ENCODE results near the gene GABBR1. TPM values are rescaled to one million over a fixed set of nuclear protein-coding genes. Genes with fewer than 3 reads are reported as not detected.
A peak's percentile ranks its signal among the peaks of the same experiment; 100 is the strongest.
"Not testable (repeated sequence)": the region's sequence is repeated elsewhere in the genome, so short reads cannot be mapped to it uniquely, and the experiment has no call there.

GABBR1 gene
- total and polyA plus RNA-seq, 12 donors = 10.2 to 41.3 (median 18.2) TPM

DNA sequence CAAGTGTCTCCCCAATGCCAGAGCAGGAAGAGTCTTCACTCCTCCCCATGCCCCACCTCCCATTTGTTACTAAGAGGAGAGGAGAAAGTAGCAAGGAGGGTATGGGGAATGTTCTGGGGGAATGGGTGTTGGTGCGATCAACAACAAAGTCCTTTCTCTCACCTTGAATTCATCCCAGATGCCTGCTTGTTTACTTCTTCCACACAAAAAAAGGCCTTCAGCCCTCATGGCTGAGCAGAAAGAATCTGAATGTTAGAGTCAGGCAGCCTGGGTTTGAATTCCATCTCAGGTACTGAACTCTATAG is 33.8 kb upstream of the GABBR1 start:
- H3K27me3 ChIP-seq = peaks cover 0 to 56% (median 20%) of the 10 kb centered on the region in 7 donors
- no peaks in the 10 kb centered on the region for H3K9me3 ChIP-seq
- WGBS, 2 donors = 85 to 90% methylated on average over 1 of the region's 1 CpG
- TF ChIP-seq, protein P1, sequence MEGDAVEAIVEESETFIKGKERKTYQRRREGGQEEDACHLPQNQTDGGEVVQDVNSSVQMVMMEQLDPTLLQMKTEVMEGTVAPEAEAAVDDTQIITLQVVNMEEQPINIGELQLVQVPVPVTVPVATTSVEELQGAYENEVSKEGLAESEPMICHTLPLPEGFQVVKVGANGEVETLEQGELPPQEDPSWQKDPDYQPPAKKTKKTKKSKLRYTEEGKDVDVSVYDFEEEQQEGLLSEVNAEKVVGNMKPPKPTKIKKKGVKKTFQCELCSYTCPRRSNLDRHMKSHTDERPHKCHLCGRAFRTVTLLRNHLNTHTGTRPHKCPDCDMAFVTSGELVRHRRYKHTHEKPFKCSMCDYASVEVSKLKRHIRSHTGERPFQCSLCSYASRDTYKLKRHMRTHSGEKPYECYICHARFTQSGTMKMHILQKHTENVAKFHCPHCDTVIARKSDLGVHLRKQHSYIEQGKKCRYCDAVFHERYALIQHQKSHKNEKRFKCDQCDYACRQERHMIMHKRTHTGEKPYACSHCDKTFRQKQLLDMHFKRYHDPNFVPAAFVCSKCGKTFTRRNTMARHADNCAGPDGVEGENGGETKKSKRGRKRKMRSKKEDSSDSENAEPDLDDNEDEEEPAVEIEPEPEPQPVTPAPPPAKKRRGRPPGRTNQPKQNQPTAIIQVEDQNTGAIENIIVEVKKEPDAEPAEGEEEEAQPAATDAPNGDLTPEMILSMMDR (IDR thresholded peaks at IDR 0.05) = no peak
- peaks cover 0 to 9% (median 0%) of the 10 kb centered on the region in 9 donors for H3K4me1 ChIP-seq
- H3K36me3 ChIP-seq = no peaks in the 10 kb centered on the region
- DNase-seq (no peak), ATAC-seq (no peak)
- H3K4me3 ChIP-seq = no peak overlapping the region
- H3K27ac ChIP-seq = no peak overlapping the region
- intact Hi-C loops (cut with DNase I) = no loop called here

DNA sequence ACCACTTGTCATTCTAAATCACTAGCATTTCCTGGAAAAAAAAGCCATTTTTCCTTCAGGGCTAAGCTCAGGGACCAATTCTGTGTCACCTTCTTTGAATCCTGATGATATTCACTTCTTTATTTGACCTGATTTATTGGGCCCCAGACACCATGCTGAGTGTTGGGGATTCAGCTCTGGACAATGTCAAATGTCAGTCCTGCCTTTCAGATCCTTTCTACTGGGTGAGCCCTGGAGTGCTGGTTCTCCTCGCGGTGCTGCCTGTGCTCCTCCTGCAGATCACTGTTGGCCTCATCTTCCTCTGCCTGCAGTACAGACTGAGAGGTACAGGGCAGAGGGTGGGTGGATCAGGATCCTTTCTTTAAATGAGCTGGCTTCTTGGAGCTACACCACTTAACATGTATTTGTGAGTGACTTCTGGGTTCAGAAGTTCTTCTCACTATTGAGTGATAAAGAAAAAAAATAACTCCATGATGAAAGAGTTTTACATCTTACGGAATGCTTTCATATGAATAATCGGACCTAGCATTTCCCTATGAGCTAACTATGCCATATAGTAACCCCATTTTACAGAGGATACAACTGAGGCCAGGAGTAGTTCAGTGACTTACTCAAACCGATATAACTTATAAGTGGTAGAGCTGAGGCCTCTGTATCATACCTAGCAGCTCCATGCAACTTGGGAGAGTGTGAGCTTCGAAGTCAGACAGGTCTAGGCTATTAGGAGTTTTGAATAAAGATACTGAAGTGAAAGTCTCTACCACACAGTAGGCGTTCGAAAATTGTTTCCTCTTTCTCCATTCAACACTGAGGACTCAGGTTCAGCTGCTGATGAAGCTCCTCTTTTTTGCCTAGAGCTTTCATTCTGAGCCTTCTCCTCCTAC is 33.2 kb upstream of the GABBR1 start:
- peak overlapping the region in 1 of 10 donors; percentile 3 for H3K27ac ChIP-seq
- peak in 7 of 8 donors; percentile 55 to 83 (median 73) for ATAC-seq
- H3K4me1 ChIP-seq = peaks cover 0 to 9% (median 0%) of the 10 kb centered on the region in 9 donors

GRCh38 chr6:29663300-29664042 is 30.5 kb upstream of the GABBR1 start:
- WGBS, 2 donors = 73 to 76% methylated on average over 5 of the region's 5 CpGs
- ATAC-seq (no peak), DNase-seq (no peak)
- no peaks in the 10 kb centered on the region for H3K9me3 ChIP-seq
- TF ChIP-seq, protein P1 (IDR thresholded peaks at IDR 0.05) = no peak
- intact Hi-C loops (cut with DNase I) = no loop called here
- no peak overlapping the region for H3K27ac ChIP-seq
- H3K4me3 ChIP-seq = no peak overlapping the region
- H3K27me3 ChIP-seq = peaks cover 0 to 40% (median 7%) of the 10 kb centered on the region in 7 donors
- no peaks in the 10 kb centered on the region for H3K36me3 ChIP-seq
- peaks cover 0 to 9% (median 0%) of the 10 kb centered on the region in 9 donors for H3K4me1 ChIP-seq

More for the DNA sequence above, 33.2 kb upstream of the GABBR1 start:
- H3K36me3 ChIP-seq = no peaks in the 10 kb centered on the region
- TF ChIP-seq, protein P1 (IDR thresholded peaks at IDR 0.05) = no peak
- intact Hi-C loops (cut with DNase I) = no loop called here
- H3K4me3 ChIP-seq = no peak overlapping the region
- no peaks in the 10 kb centered on the region for H3K9me3 ChIP-seq
- DNase-seq = peak in 1 of 2 donors; percentile 16
- WGBS, 2 donors = 69 to 70% methylated on average over 8 of the region's 8 CpGs
- peaks cover 0 to 58% (median 17%) of the 10 kb centered on the region in 7 donors for H3K27me3 ChIP-seq

GRCh38 chr6:29661502-29662141 is 28.6 kb upstream of the GABBR1 start:
- H3K4me3 ChIP-seq; H3K27ac ChIP-seq; intact Hi-C loops (cut with DNase I); DNase-seq; H3K9me3 ChIP-seq; H3K36me3 ChIP-seq; ATAC-seq: not testable (repeated sequence)
- Histone ChIP-seq H3K27me3 (peaks cover 0 to 43% (median 7%) of the 10 kb centered on the region in 7 donors), H3K4me1 (peaks cover 0 to 14% (median 2%) of the 10 kb centered on the region in 9 donors)
- 59 to 64% methylated on average over 14 of the region's 14 CpGs for WGBS, 2 donors
